Activated CD4-positive, alpha-beta T cell treated with anti-CD3 and anti-CD28 coated beads, Interleukin-2, amount 10 ng/mL, durations not matched to agents 7 days and 5 days (primary cell): ENCODE results near the gene NOXA1. TPM values are rescaled to one million over a fixed set of nuclear protein-coding genes. Genes with fewer than 3 reads are reported as not detected.

Experiments
- CTCF ChIA-PET: fragments of 350-600 bp; sonication (Branson Sonifier 250); formaldehyde crosslinking; loops from one replicate; lab custom pipeline; 2021; ENCODE audit warnings: antibody characterized with exemption; lab: Charles Lee
- POLR2A ChIA-PET: fragments of 350-600 bp; sonication (Branson Sonifier 250); formaldehyde crosslinking; loops from one replicate; lab custom pipeline; 2021; ENCODE audit warnings: antibody characterized with exemption; lab: Charles Lee
- DNase-seq: peaks from one replicate; pipeline ENCODE4 v3.0.0-alpha.2; 2020
- H3K27ac Mint-ChIP-seq: one replicate; pipeline ENCODE4 v1.8.0; 2021; ENCODE audit warnings: mild to moderate bottlenecking, moderate library complexity, mixed read lengths
- H3K27me3 Mint-ChIP-seq: one replicate; pipeline ENCODE4 v1.8.0; 2021; ENCODE audit warnings: mixed read lengths
- H3K36me3 Mint-ChIP-seq: one replicate; pipeline ENCODE4 v1.8.0; 2021; ENCODE audit warnings: low read depth, mixed read lengths
- H3K4me1 Mint-ChIP-seq: one replicate; pipeline ENCODE4 v1.8.0; 2021; ENCODE audit warnings: mixed read lengths
- H3K4me3 Mint-ChIP-seq: one replicate; pipeline ENCODE4 v1.8.0; 2021; ENCODE audit warnings: mild to moderate bottlenecking, moderate library complexity, mixed read lengths
- H3K9me3 Mint-ChIP-seq: one replicate; pipeline ENCODE4 v1.8.0; 2021; ENCODE audit warnings: mixed read lengths
- total RNA-seq, 2 experiments: library from RNA; stranded (reverse); gene quantifications; one replicate each; pipeline ENCODE4 v1.2.3, GENCODE V29; 2021

NOXA1 gene
- total RNA-seq, 2 experiments from 2014 or later = 0.46 to 1.1 TPM

GRCh38 chr9:137412431-137412830, 10.8 kb upstream of the NOXA1 start:
- Mint-ChIP-seq H3K36me3 (no peaks in the 10 kb centered on the region), H3K27ac (no peak overlapping the region), H3K4me1 (peaks cover 17% of the 10 kb centered on the region), H3K4me3 (no peak overlapping the region), H3K27me3 (no peaks in the 10 kb centered on the region), H3K9me3 (no peaks in the 10 kb centered on the region)
- ChIA-PET CTCF (interaction anchor here (0.6 to 1.4 kb wide), 2 partner anchors 10 to 213 kb away, joined by 3 to 4 read pairs; partner anchors contain the start of genes EXD3 and NOXA1), POLR2A (no interaction called here)
- no peak for DNase-seq

- no peaks in the 10 kb centered on the region for H3K36me3 Mint-ChIP-seq
- no peaks in the 10 kb centered on the region for H3K9me3 Mint-ChIP-seq
- POLR2A ChIA-PET = no interaction called here
- peaks cover 17% of the 10 kb centered on the region for H3K4me1 Mint-ChIP-seq
- H3K27ac Mint-ChIP-seq = no peak overlapping the region
- DNase-seq = no peak
- CTCF ChIA-PET = no interaction called here
- H3K4me3 Mint-ChIP-seq = no peak overlapping the region
- no peaks in the 10 kb centered on the region for H3K27me3 Mint-ChIP-seq
Observed at GRCh38 chr9:137415451-137415850, 7.7 kb upstream of the NOXA1 start.

GRCh38 chr9:137416006-137416562, 7.1 kb upstream of the NOXA1 start:
- H3K27ac Mint-ChIP-seq = no peak overlapping the region
- H3K36me3 Mint-ChIP-seq = no peaks in the 10 kb centered on the region
- H3K9me3 Mint-ChIP-seq = no peaks in the 10 kb centered on the region
- DNase-seq = no peak
- H3K27me3 Mint-ChIP-seq = no peaks in the 10 kb centered on the region
- CTCF ChIA-PET = no interaction called here
- peaks cover 16% of the 10 kb centered on the region for H3K4me1 Mint-ChIP-seq
- no peak overlapping the region for H3K4me3 Mint-ChIP-seq
- POLR2A ChIA-PET = no interaction called here

- Mint-ChIP-seq H3K4me3 (no peak overlapping the region), H3K36me3 (no peaks in the 10 kb centered on the region), H3K9me3 (no peaks in the 10 kb centered on the region), H3K27ac (no peak overlapping the region), H3K4me1 (peaks cover 15% of the 10 kb centered on the region), H3K27me3 (no peaks in the 10 kb centered on the region)
- ChIA-PET CTCF (no interaction called here), POLR2A (no interaction called here)
- no peak for DNase-seq
Observed at GRCh38 chr9:137416563-137417151, 6.5 kb upstream of the NOXA1 start.

- Mint-ChIP-seq H3K36me3 (no peaks in the 10 kb centered on the region), H3K4me3 (peak overlapping the region; percentile 34), H3K9me3 (no peaks in the 10 kb centered on the region), H3K4me1 (peaks cover 20% of the 10 kb centered on the region), H3K27ac (no peak overlapping the region), H3K27me3 (no peaks in the 10 kb centered on the region)
- DNase-seq = no peak
- CTCF ChIA-PET = interaction anchor here (1.1 kb wide), 1 partner anchor 131 kb away, joined by 3 read pairs; no protein-coding TSS in a partner anchor
- POLR2A ChIA-PET = no interaction called here
Observed at GRCh38 chr9:137417161-137418021, 5.8 kb upstream of the NOXA1 start.

GRCh38 chr9:137421838-137422603, 1.2 kb upstream of the NOXA1 start:
- Mint-ChIP-seq H3K27me3 (peaks cover 11% of the 10 kb centered on the region), H3K9me3 (no peaks in the 10 kb centered on the region), H3K36me3 (no peaks in the 10 kb centered on the region), H3K4me1 (peaks cover 12% of the 10 kb centered on the region), H3K27ac (peak overlapping the region; percentile 75), H3K4me3 (peak overlapping the region; percentile 81)
- ChIA-PET POLR2A (interaction anchor here (1.8 kb wide), 1 partner anchor 181 kb away, joined by 4 read pairs; no protein-coding TSS in a partner anchor), CTCF (interaction anchor here (0.5 to 2.4 kb wide), 13 partner anchors 9 to 181 kb away, joined by 3 to 13 read pairs (median 4); partner anchors contain the start of gene NRARP)
- DNase-seq = no peak

- H3K27ac Mint-ChIP-seq = no peak overlapping the region
- DNase-seq = no peak
- H3K36me3 Mint-ChIP-seq = no peaks in the 10 kb centered on the region
- CTCF ChIA-PET = interaction anchor here (0.8 to 2.4 kb wide), 24 partner anchors 8 to 310 kb away, joined by 3 to 13 read pairs (median 4); partner anchors contain the start of genes MRPL41, NRARP and NSMF
- POLR2A ChIA-PET = interaction anchor here (1.8 kb wide), 1 partner anchor 183 kb away, joined by 4 read pairs; no protein-coding TSS in a partner anchor
- no peaks in the 10 kb centered on the region for H3K9me3 Mint-ChIP-seq
- H3K4me1 Mint-ChIP-seq = peaks cover 12% of the 10 kb centered on the region
- peaks cover 11% of the 10 kb centered on the region for H3K27me3 Mint-ChIP-seq
- no peak overlapping the region for H3K4me3 Mint-ChIP-seq
Observed at GRCh38 chr9:137423514-137424291, 510 bp downstream of the NOXA1 start.

- DNase-seq = no peak
- Mint-ChIP-seq H3K4me3 (no peak overlapping the region), H3K27me3 (peaks cover 11% of the 10 kb centered on the region), H3K9me3 (no peaks in the 10 kb centered on the region), H3K27ac (no peak overlapping the region), H3K36me3 (no peaks in the 10 kb centered on the region), H3K4me1 (peaks cover 11% of the 10 kb centered on the region)
- ChIA-PET POLR2A (no interaction called here), CTCF (no interaction called here)
Observed at GRCh38 chr9:137426018-137426681, 3.0 kb downstream of the NOXA1 start.

GRCh38 chr9:137427454-137428310, 4.5 kb downstream of the NOXA1 start:
- H3K27me3 Mint-ChIP-seq = peaks cover 11% of the 10 kb centered on the region
- ChIA-PET POLR2A (no interaction called here), CTCF (no interaction called here)
- H3K9me3 Mint-ChIP-seq = no peaks in the 10 kb centered on the region
- H3K4me3 Mint-ChIP-seq = no peak overlapping the region
- DNase-seq = no peak
- H3K27ac Mint-ChIP-seq = no peak overlapping the region
- no peaks in the 10 kb centered on the region for H3K4me1 Mint-ChIP-seq
- H3K36me3 Mint-ChIP-seq = no peaks in the 10 kb centered on the region

GRCh38 chr9:137428311-137428630, 5.1 kb downstream of the NOXA1 start:
- H3K27me3 Mint-ChIP-seq = peaks cover 11% of the 10 kb centered on the region
- no peak overlapping the region for H3K27ac Mint-ChIP-seq
- ChIA-PET CTCF (no interaction called here), POLR2A (no interaction called here)
- no peaks in the 10 kb centered on the region for H3K4me1 Mint-ChIP-seq
- no peak overlapping the region for H3K4me3 Mint-ChIP-seq
- H3K36me3 Mint-ChIP-seq = no peaks in the 10 kb centered on the region
- no peak for DNase-seq
- no peaks in the 10 kb centered on the region for H3K9me3 Mint-ChIP-seq
